HEK293 (cell line): ENCODE measurements around the gene ATF6.

Source experiments
- BCL11B ChIP-seq: fragments of 450-650 bp; formaldehyde crosslinking; IDR thresholded peaks from 2 replicates; pipeline ENCODE4 v1.5.1; 2016; ENCODE audit warnings: low read depth, missing biosample characterization, missing genetic modification characterization
- GLI4 ChIP-seq: fragments of 450-650 bp; formaldehyde crosslinking; IDR thresholded peaks from 2 replicates; pipeline ENCODE4 v1.5.1; 2016; ENCODE audit warnings: missing biosample characterization, missing genetic modification characterization
- HOXC10 ChIP-seq: sonication (generic); formaldehyde crosslinking; IDR thresholded peaks from 2 replicates; pipeline ENCODE4 v1.8.1; 2023; ENCODE audit warnings: mild to moderate bottlenecking, missing genetic modification reagents
- OSR2 ChIP-seq: fragments of 450-650 bp; formaldehyde crosslinking; IDR thresholded peaks from 2 replicates; pipeline ENCODE4 v1.5.1; 2016; ENCODE audit warnings: missing biosample characterization, missing genetic modification characterization
- REPIN1 ChIP-seq: fragments of 450-650 bp; formaldehyde crosslinking; IDR thresholded peaks from 2 replicates; pipeline ENCODE4 v1.5.1; 2017; ENCODE audit warnings: missing biosample characterization, missing genetic modification characterization, low read depth
- SCRT1 ChIP-seq: fragments of 450-650 bp; formaldehyde crosslinking; IDR thresholded peaks from 2 replicates; pipeline ENCODE4 v1.5.1; 2016; ENCODE audit warnings: missing biosample characterization, missing genetic modification characterization, borderline replicate concordance
- SCRT2 ChIP-seq: fragments of 450-650 bp; formaldehyde crosslinking; IDR thresholded peaks from 2 replicates; pipeline ENCODE4 v1.5.1; 2016; ENCODE audit warnings: missing biosample characterization, missing genetic modification characterization
- TCF7L2 ChIP-seq: IDR thresholded peaks from 2 replicates; pipeline ENCODE4 v1.6.1; 2011; ENCODE audit warnings: low read depth, mild to moderate bottlenecking, inconsistent platforms, low read length, moderate library complexity, borderline replicate concordance
- ZBTB17 ChIP-seq: fragments of 450-650 bp; formaldehyde crosslinking; IDR thresholded peaks from 2 replicates; pipeline ENCODE4 v1.5.1; 2016; ENCODE audit warnings: missing biosample characterization, missing genetic modification characterization
- ZBTB48 ChIP-seq: fragments of 450-650 bp; formaldehyde crosslinking; IDR thresholded peaks from 2 replicates; pipeline ENCODE4 v1.5.1; 2016; ENCODE audit warnings: missing biosample characterization, missing genetic modification characterization
- ZIC2 ChIP-seq: fragments of 450-650 bp; formaldehyde crosslinking; IDR thresholded peaks from 2 replicates; pipeline ENCODE4 v1.5.1; 2016; ENCODE audit warnings: missing biosample characterization, missing genetic modification characterization
- ZNF121 ChIP-seq: fragments of 450-650 bp; formaldehyde crosslinking; IDR thresholded peaks from 2 replicates; pipeline ENCODE4 v1.5.1; 2016; ENCODE audit warnings: missing biosample characterization, missing genetic modification characterization
- ZNF19 ChIP-seq: fragments of 450-650 bp; formaldehyde crosslinking; IDR thresholded peaks from 2 replicates; pipeline ENCODE4; 2016; ENCODE audit warnings: missing biosample characterization, missing genetic modification characterization, low read depth
- ZNF2 ChIP-seq: fragments of 450-650 bp; formaldehyde crosslinking; IDR thresholded peaks from 2 replicates; pipeline ENCODE4 v1.5.1; 2016; ENCODE audit warnings: missing biosample characterization, missing genetic modification characterization
- ZNF514 ChIP-seq: fragments of 450-650 bp; formaldehyde crosslinking; IDR thresholded peaks from 2 replicates; pipeline ENCODE4 v1.5.1; 2016; ENCODE audit warnings: missing biosample characterization, missing genetic modification characterization
- ZNF621 ChIP-seq: fragments of 450-650 bp; formaldehyde crosslinking; IDR thresholded peaks from 2 replicates; pipeline ENCODE4 v1.5.1; 2017; ENCODE audit warnings: missing biosample characterization, missing genetic modification characterization
- ZNF623 ChIP-seq: fragments of 450-650 bp; formaldehyde crosslinking; IDR thresholded peaks from 2 replicates; pipeline ENCODE4 v1.5.1; 2016; ENCODE audit warnings: missing biosample characterization, missing genetic modification characterization
- ZNF707 ChIP-seq: fragments of 450-650 bp; formaldehyde crosslinking; IDR thresholded peaks from 2 replicates; pipeline ENCODE4 v1.5.1; 2016; ENCODE audit warnings: missing biosample characterization, missing genetic modification characterization
- TF ChIP-seq, protein P1 (sequence below): fragments of 450-650 bp; formaldehyde crosslinking; IDR thresholded peaks from 2 replicates; pipeline ENCODE4 v1.5.1; 2017; ENCODE audit warnings: missing biosample characterization, missing genetic modification characterization
- TF ChIP-seq, protein P2 (sequence below): fragments of 450-650 bp; formaldehyde crosslinking; IDR thresholded peaks from 2 replicates; pipeline ENCODE4 v1.5.1; 2016; ENCODE audit warnings: missing biosample characterization, missing genetic modification characterization
- TF ChIP-seq, protein P3 (sequence below): fragments of 450-650 bp; formaldehyde crosslinking; IDR thresholded peaks from 2 replicates; pipeline ENCODE4 v1.5.1; 2017; ENCODE audit warnings: missing biosample characterization, missing genetic modification characterization
- TF ChIP-seq, protein P4 (sequence below): fragments of 450-650 bp; formaldehyde crosslinking; IDR thresholded peaks from 2 replicates; pipeline ENCODE4 v1.5.1; 2017; ENCODE audit warnings: missing biosample characterization, missing genetic modification characterization
- TF ChIP-seq, protein P5 (sequence below): fragments of 450-650 bp; formaldehyde crosslinking; IDR thresholded peaks from 2 replicates; pipeline ENCODE4 v1.5.1; 2017; ENCODE audit warnings: missing biosample characterization, mild to moderate bottlenecking, missing genetic modification characterization, moderate library complexity
- TF ChIP-seq, protein P6 (sequence below): fragments of 450-650 bp; formaldehyde crosslinking; IDR thresholded peaks from 2 replicates; pipeline ENCODE4 v1.5.1; 2016; ENCODE audit warnings: missing biosample characterization, missing genetic modification characterization

The ATF6 gene

DNA sequence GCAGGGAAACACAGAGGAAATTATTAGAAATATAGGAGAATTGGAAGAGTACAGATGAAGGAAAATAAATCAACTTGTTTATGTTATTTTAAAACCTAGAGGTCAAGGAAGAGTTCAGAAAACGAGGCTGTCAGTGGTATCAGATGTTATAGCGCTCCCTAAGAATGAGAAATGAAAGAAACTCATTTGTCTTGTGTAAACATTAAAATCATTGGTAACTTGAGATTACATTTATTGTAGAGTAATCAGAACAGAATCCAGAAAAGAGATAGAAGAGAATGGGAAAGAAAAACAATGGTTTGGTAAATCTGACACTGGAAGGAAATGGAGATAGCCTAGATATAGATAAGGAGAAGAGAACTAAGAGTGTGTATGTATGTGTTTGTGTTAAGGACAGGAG, 106.4 kb downstream of the ATF6 start (continued):
- TF ChIP-seq, protein P1, sequence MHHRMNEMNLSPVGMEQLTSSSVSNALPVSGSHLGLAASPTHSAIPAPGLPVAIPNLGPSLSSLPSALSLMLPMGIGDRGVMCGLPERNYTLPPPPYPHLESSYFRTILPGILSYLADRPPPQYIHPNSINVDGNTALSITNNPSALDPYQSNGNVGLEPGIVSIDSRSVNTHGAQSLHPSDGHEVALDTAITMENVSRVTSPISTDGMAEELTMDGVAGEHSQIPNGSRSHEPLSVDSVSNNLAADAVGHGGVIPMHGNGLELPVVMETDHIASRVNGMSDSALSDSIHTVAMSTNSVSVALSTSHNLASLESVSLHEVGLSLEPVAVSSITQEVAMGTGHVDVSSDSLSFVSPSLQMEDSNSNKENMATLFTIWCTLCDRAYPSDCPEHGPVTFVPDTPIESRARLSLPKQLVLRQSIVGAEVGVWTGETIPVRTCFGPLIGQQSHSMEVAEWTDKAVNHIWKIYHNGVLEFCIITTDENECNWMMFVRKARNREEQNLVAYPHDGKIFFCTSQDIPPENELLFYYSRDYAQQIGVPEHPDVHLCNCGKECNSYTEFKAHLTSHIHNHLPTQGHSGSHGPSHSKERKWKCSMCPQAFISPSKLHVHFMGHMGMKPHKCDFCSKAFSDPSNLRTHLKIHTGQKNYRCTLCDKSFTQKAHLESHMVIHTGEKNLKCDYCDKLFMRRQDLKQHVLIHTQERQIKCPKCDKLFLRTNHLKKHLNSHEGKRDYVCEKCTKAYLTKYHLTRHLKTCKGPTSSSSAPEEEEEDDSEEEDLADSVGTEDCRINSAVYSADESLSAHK = peak; percentile 85
- TF ChIP-seq SCRT1 (peak; percentile 75), ZNF514 (tag by site-specific recombination) (no peak), ZNF623 (tag by site-specific recombination) (no peak), OSR2 (tag by site-specific recombination) (peak; percentile 84), ZBTB48 (tag by site-specific recombination) (peak; percentile 42; the same call in 1 of the 2 replicates), ZNF707 (tag by site-specific recombination) (no peak), SCRT2 (no peak), HOXC10 (CRISPR knock-in tag) (no peak), GLI4 (tag by site-specific recombination) (no peak), ZBTB17 (tag by site-specific recombination) (peak; percentile 78), BCL11B (peak; percentile 65; the same call in 1 of the 2 replicates), ZNF19 (tag by site-specific recombination) (no peak), ZNF2 (no peak), TCF7L2 (peak; percentile 73; the same call in 1 of the 2 replicates), ZNF621 (no peak), ZNF121 (tag by site-specific recombination) (no peak), REPIN1 (tag by site-specific recombination) (no peak), ZIC2 (tag by site-specific recombination) (no peak)
- TF ChIP-seq, protein P2, sequence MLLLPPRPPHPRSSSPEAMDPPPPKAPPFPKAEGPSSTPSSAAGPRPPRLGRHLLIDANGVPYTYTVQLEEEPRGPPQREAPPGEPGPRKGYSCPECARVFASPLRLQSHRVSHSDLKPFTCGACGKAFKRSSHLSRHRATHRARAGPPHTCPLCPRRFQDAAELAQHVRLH (tag by site-specific recombination) = peak; percentile 92
- TF ChIP-seq, protein P3, sequence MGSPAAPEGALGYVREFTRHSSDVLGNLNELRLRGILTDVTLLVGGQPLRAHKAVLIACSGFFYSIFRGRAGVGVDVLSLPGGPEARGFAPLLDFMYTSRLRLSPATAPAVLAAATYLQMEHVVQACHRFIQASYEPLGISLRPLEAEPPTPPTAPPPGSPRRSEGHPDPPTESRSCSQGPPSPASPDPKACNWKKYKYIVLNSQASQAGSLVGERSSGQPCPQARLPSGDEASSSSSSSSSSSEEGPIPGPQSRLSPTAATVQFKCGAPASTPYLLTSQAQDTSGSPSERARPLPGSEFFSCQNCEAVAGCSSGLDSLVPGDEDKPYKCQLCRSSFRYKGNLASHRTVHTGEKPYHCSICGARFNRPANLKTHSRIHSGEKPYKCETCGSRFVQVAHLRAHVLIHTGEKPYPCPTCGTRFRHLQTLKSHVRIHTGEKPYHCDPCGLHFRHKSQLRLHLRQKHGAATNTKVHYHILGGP = peak; percentile 96
- TF ChIP-seq, protein P4, sequence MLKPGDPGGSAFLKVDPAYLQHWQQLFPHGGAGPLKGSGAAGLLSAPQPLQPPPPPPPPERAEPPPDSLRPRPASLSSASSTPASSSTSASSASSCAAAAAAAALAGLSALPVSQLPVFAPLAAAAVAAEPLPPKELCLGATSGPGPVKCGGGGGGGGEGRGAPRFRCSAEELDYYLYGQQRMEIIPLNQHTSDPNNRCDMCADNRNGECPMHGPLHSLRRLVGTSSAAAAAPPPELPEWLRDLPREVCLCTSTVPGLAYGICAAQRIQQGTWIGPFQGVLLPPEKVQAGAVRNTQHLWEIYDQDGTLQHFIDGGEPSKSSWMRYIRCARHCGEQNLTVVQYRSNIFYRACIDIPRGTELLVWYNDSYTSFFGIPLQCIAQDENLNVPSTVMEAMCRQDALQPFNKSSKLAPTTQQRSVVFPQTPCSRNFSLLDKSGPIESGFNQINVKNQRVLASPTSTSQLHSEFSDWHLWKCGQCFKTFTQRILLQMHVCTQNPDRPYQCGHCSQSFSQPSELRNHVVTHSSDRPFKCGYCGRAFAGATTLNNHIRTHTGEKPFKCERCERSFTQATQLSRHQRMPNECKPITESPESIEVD (tag by site-specific recombination) = peak; percentile 98
- TF ChIP-seq, protein P5, sequence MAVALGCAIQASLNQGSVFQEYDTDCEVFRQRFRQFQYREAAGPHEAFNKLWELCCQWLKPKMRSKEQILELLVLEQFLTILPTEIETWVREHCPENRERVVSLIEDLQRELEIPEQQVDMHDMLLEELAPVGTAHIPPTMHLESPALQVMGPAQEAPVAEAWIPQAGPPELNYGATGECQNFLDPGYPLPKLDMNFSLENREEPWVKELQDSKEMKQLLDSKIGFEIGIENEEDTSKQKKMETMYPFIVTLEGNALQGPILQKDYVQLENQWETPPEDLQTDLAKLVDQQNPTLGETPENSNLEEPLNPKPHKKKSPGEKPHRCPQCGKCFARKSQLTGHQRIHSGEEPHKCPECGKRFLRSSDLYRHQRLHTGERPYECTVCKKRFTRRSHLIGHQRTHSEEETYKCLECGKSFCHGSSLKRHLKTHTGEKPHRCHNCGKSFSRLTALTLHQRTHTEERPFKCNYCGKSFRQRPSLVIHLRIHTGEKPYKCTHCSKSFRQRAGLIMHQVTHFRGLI (tag by site-specific recombination) = no peak
- TF ChIP-seq, protein P6, sequence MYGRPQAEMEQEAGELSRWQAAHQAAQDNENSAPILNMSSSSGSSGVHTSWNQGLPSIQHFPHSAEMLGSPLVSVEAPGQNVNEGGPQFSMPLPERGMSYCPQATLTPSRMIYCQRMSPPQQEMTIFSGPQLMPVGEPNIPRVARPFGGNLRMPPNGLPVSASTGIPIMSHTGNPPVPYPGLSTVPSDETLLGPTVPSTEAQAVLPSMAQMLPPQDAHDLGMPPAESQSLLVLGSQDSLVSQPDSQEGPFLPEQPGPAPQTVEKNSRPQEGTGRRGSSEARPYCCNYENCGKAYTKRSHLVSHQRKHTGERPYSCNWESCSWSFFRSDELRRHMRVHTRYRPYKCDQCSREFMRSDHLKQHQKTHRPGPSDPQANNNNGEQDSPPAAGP (tag by site-specific recombination) = no peak
